ENCODE results near the gene BICRA.

Gene BICRA

GRCh38 chr19:47699360-47699917, 90.5 kb downstream of the BICRA start:
- no peak overlapping the region for H3K4me3 ChIP-seq (ENCODE audit: low read depth, low read length)
- DNase-seq (ENCODE audit: low read depth, low spot score) = no peak
- in situ Hi-C loops (cut with HindIII; ENCODE audit: low sequenced_read_pairs) = no loop called here
- TF ChIP-seq, protein P1, sequence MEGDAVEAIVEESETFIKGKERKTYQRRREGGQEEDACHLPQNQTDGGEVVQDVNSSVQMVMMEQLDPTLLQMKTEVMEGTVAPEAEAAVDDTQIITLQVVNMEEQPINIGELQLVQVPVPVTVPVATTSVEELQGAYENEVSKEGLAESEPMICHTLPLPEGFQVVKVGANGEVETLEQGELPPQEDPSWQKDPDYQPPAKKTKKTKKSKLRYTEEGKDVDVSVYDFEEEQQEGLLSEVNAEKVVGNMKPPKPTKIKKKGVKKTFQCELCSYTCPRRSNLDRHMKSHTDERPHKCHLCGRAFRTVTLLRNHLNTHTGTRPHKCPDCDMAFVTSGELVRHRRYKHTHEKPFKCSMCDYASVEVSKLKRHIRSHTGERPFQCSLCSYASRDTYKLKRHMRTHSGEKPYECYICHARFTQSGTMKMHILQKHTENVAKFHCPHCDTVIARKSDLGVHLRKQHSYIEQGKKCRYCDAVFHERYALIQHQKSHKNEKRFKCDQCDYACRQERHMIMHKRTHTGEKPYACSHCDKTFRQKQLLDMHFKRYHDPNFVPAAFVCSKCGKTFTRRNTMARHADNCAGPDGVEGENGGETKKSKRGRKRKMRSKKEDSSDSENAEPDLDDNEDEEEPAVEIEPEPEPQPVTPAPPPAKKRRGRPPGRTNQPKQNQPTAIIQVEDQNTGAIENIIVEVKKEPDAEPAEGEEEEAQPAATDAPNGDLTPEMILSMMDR (IDR thresholded peaks at IDR 0.05; ENCODE audit: low read depth, low read length) = peak; percentile 90

GRCh38 chr19:47700934-47701716, 92.2 kb downstream of the BICRA start:
- no peak for DNase-seq (ENCODE audit: low read depth, low spot score)
- no peak overlapping the region for H3K4me3 ChIP-seq (ENCODE audit: low read depth, low read length)
- TF ChIP-seq, protein P1 (IDR thresholded peaks at IDR 0.05; ENCODE audit: low read depth, low read length) = no peak
- in situ Hi-C loops (cut with HindIII; ENCODE audit: low sequenced_read_pairs) = no loop called here

DNA sequence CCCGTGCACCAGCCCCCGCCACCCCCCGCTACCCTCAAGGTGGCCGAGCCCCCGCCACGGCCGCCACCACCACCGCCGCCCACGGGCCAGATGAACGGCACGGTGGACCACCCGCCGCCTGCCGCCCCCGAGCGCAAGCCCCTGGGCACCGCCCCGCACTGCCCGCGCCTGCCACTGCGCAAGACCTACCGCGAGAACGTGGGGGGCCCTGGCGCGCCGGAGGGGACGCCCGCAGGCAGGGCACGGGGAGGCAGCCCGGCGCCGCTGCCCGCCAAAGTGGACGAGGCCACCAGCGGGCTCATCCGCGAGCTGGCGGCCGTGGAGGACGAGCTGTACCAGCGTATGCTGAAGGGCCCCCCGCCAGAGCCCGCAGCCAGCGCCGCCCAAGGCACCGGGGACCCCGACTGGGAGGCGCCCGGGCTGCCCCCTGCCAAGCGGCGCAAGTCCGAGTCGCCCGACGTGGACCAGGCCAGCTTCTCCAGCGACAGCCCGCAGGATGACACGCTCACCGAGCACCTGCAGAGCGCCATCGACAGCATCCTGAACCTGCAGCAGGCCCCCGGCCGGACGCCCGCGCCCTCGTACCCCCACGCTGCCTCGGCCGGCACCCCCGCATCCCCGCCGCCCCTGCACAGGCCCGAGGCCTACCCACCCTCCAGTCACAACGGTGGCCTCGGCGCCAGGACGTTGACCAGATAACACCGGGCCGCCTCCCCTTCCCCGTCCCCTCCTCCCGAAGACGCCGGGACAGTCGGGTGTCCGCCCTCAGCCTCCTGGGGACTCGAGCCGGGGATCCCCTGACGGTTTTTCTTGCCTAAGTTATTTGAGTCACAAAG, 93.0 kb downstream of the BICRA start:
- in situ Hi-C loops (cut with HindIII; ENCODE audit: low sequenced_read_pairs) = no loop called here
- TF ChIP-seq, protein P1 (IDR thresholded peaks at IDR 0.05; ENCODE audit: low read depth, low read length) = no peak
- H3K4me3 ChIP-seq (ENCODE audit: low read depth, low read length) = no peak overlapping the region
- no peak for DNase-seq (ENCODE audit: low read depth, low spot score)

DNA sequence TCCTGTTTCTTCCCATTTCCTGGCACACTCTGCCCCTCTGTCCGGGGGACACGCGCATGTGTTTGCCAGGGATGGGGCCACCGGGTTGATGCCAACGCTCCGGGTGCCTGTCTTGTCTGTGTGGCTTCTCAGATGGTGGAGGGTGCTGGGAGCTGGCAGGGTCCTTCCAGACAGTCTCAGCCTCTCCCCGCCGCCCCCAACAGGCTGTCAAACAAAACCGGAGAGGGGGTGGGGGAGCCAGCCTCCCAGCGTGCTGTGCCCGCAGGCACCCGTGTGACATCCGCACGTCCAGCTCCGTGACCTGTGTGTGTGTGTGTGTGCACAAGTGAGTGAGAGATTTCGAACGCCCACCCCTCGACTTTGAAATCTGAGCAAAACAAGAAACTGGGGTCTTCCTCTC, 93.7 kb downstream of the BICRA start:
- DNase-seq (ENCODE audit: low read depth, low spot score) = no peak
- no peak overlapping the region for H3K4me3 ChIP-seq (ENCODE audit: low read depth, low read length)
- in situ Hi-C loops (cut with HindIII; ENCODE audit: low sequenced_read_pairs) = no loop called here
- TF ChIP-seq, protein P1 (IDR thresholded peaks at IDR 0.05; ENCODE audit: low read depth, low read length) = no peak

DNA sequence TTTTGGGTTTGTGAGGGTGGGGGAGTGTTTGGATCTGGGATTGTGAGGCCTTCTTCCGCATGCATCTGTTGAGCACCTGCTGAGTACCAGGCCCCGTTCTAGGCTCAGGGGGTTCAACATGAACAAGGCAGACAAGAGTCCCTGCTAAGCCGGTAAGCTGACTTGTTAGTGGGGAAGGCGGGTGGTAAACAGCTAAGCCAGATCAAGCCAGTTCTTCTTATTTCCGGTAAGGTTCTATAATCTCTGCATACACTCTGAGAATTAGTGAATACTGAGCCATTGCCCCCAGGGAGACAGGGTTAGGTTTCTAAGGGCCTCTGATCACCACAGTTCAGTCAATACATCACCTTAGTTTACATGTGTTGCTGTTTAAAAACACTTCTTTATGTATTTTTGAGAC, 94.4 kb downstream of the BICRA start:
- no peak overlapping the region for H3K4me3 ChIP-seq (ENCODE audit: low read depth, low read length)
- TF ChIP-seq, protein P1 (IDR thresholded peaks at IDR 0.05; ENCODE audit: low read depth, low read length) = no peak
- DNase-seq (ENCODE audit: low read depth, low spot score) = no peak
- in situ Hi-C loops (cut with HindIII; ENCODE audit: low sequenced_read_pairs) = no loop called here

- peak; percentile 77 for DNase-seq (ENCODE audit: low read depth, low spot score)
- H3K4me3 ChIP-seq (ENCODE audit: low read depth, low read length) = no peak overlapping the region
- TF ChIP-seq, protein P1 (IDR thresholded peaks at IDR 0.05; ENCODE audit: low read depth, low read length) = no peak
- in situ Hi-C loops (cut with HindIII; ENCODE audit: low sequenced_read_pairs) = no loop called here
These were observed 95.1 kb downstream of the BICRA start for GRCh38 chr19:47704024-47704423.

Measured in astrocyte of the spinal cord (primary cell).